Pancreas (tissue), 10 donors: ENCODE measurements around the gene TOP3A. TPM values are rescaled to one million over a fixed set of nuclear protein-coding genes. Genes with fewer than 3 reads are reported as not detected.

Source experiments
- ATAC-seq, 4 donors: fragments of 200-7000 bp; cut with Tn5 transposase; one replicate each; pipeline versions ENCODE4 v1.8.0 to v1.9.1; 2020; ENCODE audit warnings: mild to moderate bottlenecking in 4 of 4, moderate library complexity in 4 of 4
- DNase-seq, 6 donors: peaks; one replicate each; pipeline ENCODE4 v3.0.0-alpha.2; 2020
- FAIRE-seq: peaks from 2 replicates; lab custom pipeline; 2012; peaks lifted over from hg19 to GRCh38; lab: Jason Lieb, UNC
- H3K27ac ChIP-seq, 4 donors: fragments of 200-600 bp; sonication (generic); 1 replicate in 3 of 4; 2 replicates in 1 of 4; pipeline versions ENCODE4 v1.5.0 to v1.8.0; 2020
- H3K27me3 ChIP-seq, 4 donors: fragments of 200-600 bp; one replicate each; pipeline ENCODE4 v1.8.0; 2021
- H3K36me3 ChIP-seq, 3 donors: fragments of 200-600 bp; sonication (generic) in 1 of 3; one replicate each; pipeline versions ENCODE4 v1.5.0 to v1.8.0; 2020 to 2021
- H3K4me1 ChIP-seq, 3 donors: fragments of 200-600 bp; one replicate each; pipeline ENCODE4 v1.8.0; 2021
- H3K4me3 ChIP-seq, 4 donors: fragments of 200-600 bp; sonication (generic) in 2 of 4; one replicate each; pipeline versions ENCODE4 v1.5.0 to v1.8.0; 2020 to 2021
- H3K9me3 ChIP-seq, 4 donors: fragments of 200-600 bp; one replicate each; pipeline ENCODE4 v1.8.0; 2021
- CTCF ChIP-seq, 4 donors: fragments of 200-600 bp; sonication (generic) in 3 of 4; IDR thresholded peaks; one replicate each; pipeline versions ENCODE4 v1.5.0 to v1.8.0; 2021; ENCODE audit warnings: antibody characterized with exemption in 4 of 4
- WGBS, 2 donors: extraction: QIAGEN DNeasy Blood & Tissue Kit; methylation state at CpG; one replicate each; pipeline ENCODE4 v1.1.7; 2013; 5-methylcytosine and 5-hydroxymethylcytosine counted together
- intact Hi-C, 3 donors: fragments of 100-400 bp; cut with DNase I; formaldehyde crosslinking; loops; one replicate each; pipeline versions ENCODE4 v1.11.1 to v1.14.2; 2022
- polyA plus RNA-seq, 2 donors: library from polyadenylated mRNA; stranded (reverse); fragments of 200-250 nt; gene quantifications; one replicate each; pipeline ENCODE4 v1.2.3, GENCODE V29; 2013
- total RNA-seq, 6 donors: library from RNA; stranded (reverse); fragmentation: NEBNext Ultra II Directional in 4 of 6; extraction: Animal tissue kit (Norgen Biotek cat#: 25700) in 4 of 6; gene quantifications; one replicate each; pipeline versions ENCODE4 v1.2.1 to v1.2.4, GENCODE V29; 2021 to 2023
- donor health status: healthy with polysubstance abuse.
- donor health status: DM: no; HTN: no; CAD: no; lungs with moderate emphysema.
- donor health status: DM: no; HTN: no; CAD: no.
- donor health status: control.
- donor health status: control.
- donor health status: Bipolar disorder and iron deficiency.
- donor health status: DM: yes; HTN: yes; CAD: no.
- donor health status: DM: no; HTN: no; CAD: no.
- donor health status: DM: no; HTN: no; CAD: no.
- donor health status: DM: yes; HTN: yes; CAD: no.

Gene TOP3A
- total and polyA plus RNA-seq, 8 donors = 9.4 to 18.7 (median 12.2) TPM

- Histone ChIP-seq H3K27ac (peak overlapping the region; percentile 90 to 96 (median 92)), H3K27me3 (no peaks in the 10 kb centered on the region), H3K4me3 (peak overlapping the region in 3 of 4 donors; percentile 71 to 91 (median 81)), H3K4me1 (peaks cover 22 to 45% (median 36%) of the 10 kb centered on the region in 3 donors), H3K9me3 (no peaks in the 10 kb centered on the region), H3K36me3 (peaks cover 0 to 18% (median 11%) of the 10 kb centered on the region in 3 donors)
- WGBS, 2 donors = 55 to 59% methylated on average over 22 of the region's 22 CpGs
- no peak for TF ChIP-seq CTCF (IDR thresholded peaks at IDR 0.05)
- FAIRE-seq (no peak), ATAC-seq (no peak), DNase-seq (no peak)
- intact Hi-C loops = no loop called here
Observed at GRCh38 chr17:18259621-18260331, 55.0 kb downstream of the TOP3A start.

GRCh38 chr17:18258356-18259038 lies 56.3 kb downstream of the TOP3A start, which contains the start of gene FLII:
Gene FLII (minus strand): TSS chr17:18258738. CDS start chr17:18258690, 48 bp downstream.
- peak within 1 kb of the TSS; percentile 86 to 94 (median 94) for H3K27ac ChIP-seq
- FAIRE-seq = no peak
- peak in 5 of 6 donors; percentile 41 to 90 (median 58) for DNase-seq
- H3K36me3 ChIP-seq = peaks cover 0 to 18% (median 15%) of the 10 kb centered on the region in 3 donors
- WGBS, 2 donors = 0 to 1% methylated on average over 65 to 71 of the region's 71 CpGs
- TF ChIP-seq CTCF (IDR thresholded peaks at IDR 0.05) = no peak
- intact Hi-C loops = no loop called here
- peak within 1 kb of the TSS; percentile 67 to 99 (median 84) for H3K4me3 ChIP-seq
- H3K4me1 ChIP-seq = peaks cover 22 to 45% (median 36%) of the 10 kb centered on the region in 3 donors
- ATAC-seq = peak; percentile 52 to 67 (median 58)
- no peaks in the 10 kb centered on the region for H3K9me3 ChIP-seq
- H3K27me3 ChIP-seq = no peaks in the 10 kb centered on the region

GRCh38 chr17:18257982-18258355 lies 56.8 kb downstream of the TOP3A start:
- 1% methylated on average over 16 of the region's 16 CpGs for WGBS, 2 donors
- TF ChIP-seq CTCF (IDR thresholded peaks at IDR 0.05) = no peak
- intact Hi-C loops = no loop called here
- peak overlapping the region; percentile 86 to 94 (median 94) for H3K27ac ChIP-seq
- H3K4me3 ChIP-seq = peak overlapping the region; percentile 67 to 99 (median 84)
- no peak for FAIRE-seq
- DNase-seq = peak in 5 of 6 donors; percentile 66 to 84 (median 73)
- no peaks in the 10 kb centered on the region for H3K27me3 ChIP-seq
- H3K4me1 ChIP-seq = peaks cover 22 to 40% (median 32%) of the 10 kb centered on the region in 3 donors
- peaks cover 0 to 20% (median 19%) of the 10 kb centered on the region in 3 donors for H3K36me3 ChIP-seq
- peak; percentile 41 to 60 (median 53) for ATAC-seq
- no peaks in the 10 kb centered on the region for H3K9me3 ChIP-seq

GRCh38 chr17:18257268-18257981 lies 57.4 kb downstream of the TOP3A start:
- peak; percentile 13 to 37 (median 28) for ATAC-seq
- H3K27ac ChIP-seq = peak overlapping the region; percentile 86 to 94 (median 94)
- no peaks in the 10 kb centered on the region for H3K27me3 ChIP-seq
- intact Hi-C loops = no loop called here
- no peak for TF ChIP-seq CTCF (IDR thresholded peaks at IDR 0.05)
- H3K36me3 ChIP-seq = peaks cover 2 to 26% (median 24%) of the 10 kb centered on the region in 3 donors
- no peak for FAIRE-seq
- H3K4me3 ChIP-seq = peak overlapping the region; percentile 67 to 99 (median 84)
- peak; percentile 61 to 78 (median 70) for DNase-seq
- H3K9me3 ChIP-seq = no peaks in the 10 kb centered on the region
- WGBS, 2 donors = 5 to 6% methylated on average over 15 to 18 of the region's 18 CpGs
- H3K4me1 ChIP-seq = peaks cover 17 to 35% (median 26%) of the 10 kb centered on the region in 3 donors
